Measurements from ENCODE around the gene NCAM1.
A peak's percentile ranks its signal among the peaks of the same experiment; 100 is the strongest.

The NCAM1 gene

GRCh38 chr11:113260541-113260940, 299.3 kb downstream of the NCAM1 start:
- no peak for DNase-seq

GRCh38 chr11:113261709-113262475, 300.7 kb downstream of the NCAM1 start:
- no peak for DNase-seq

GRCh38 chr11:113262594-113262993, 301.4 kb downstream of the NCAM1 start:
- DNase-seq, result no peak

GRCh38 chr11:113263458-113264259, 302.4 kb downstream of the NCAM1 start:
- peak; percentile 25 for DNase-seq

GRCh38 chr11:113265362-113265761, 304.1 kb downstream of the NCAM1 start:
- DNase-seq, result no peak

- no peak for DNase-seq
These were observed 306.3 kb downstream of the NCAM1 start for GRCh38 chr11:113267493-113267892.

GRCh38 chr11:113269096-113269495, 307.9 kb downstream of the NCAM1 start:
- DNase-seq, result no peak

GRCh38 chr11:113269636-113270035, 308.4 kb downstream of the NCAM1 start:
- DNase-seq, result no peak

GRCh38 chr11:113270080-113270479, 308.9 kb downstream of the NCAM1 start:
- peak; percentile 67 for DNase-seq

- no peak for DNase-seq
These were observed 310.5 kb downstream of the NCAM1 start for GRCh38 chr11:113271551-113272245.

GRCh38 chr11:113272281-113272680, 311.1 kb downstream of the NCAM1 start:
- DNase-seq, result no peak

- DNase-seq, result no peak
These were observed 311.9 kb downstream of the NCAM1 start for GRCh38 chr11:113272927-113273615.

GRCh38 chr11:113273720-113274119, 312.5 kb downstream of the NCAM1 start:
- no peak for DNase-seq

- no peak for DNase-seq
These were observed 313.7 kb downstream of the NCAM1 start for GRCh38 chr11:113274713-113275582.

GRCh38 chr11:113275602-113276001, 314.4 kb downstream of the NCAM1 start:
- no peak for DNase-seq

- no peak for DNase-seq
These were observed 315.2 kb downstream of the NCAM1 start for GRCh38 chr11:113276466-113276865.

GRCh38 chr11:113277907-113278306, 316.7 kb downstream of the NCAM1 start:
- DNase-seq, result no peak

GRCh38 chr11:113278481-113278880, 317.3 kb downstream of the NCAM1 start:
- DNase-seq, result no peak

- no peak for DNase-seq
These were observed 317.7 kb downstream of the NCAM1 start for GRCh38 chr11:113278925-113279324.

- DNase-seq, result no peak
These were observed 318.4 kb downstream of the NCAM1 start for GRCh38 chr11:113279591-113279990.

GRCh38 chr11:113281052-113281725, 320.0 kb downstream of the NCAM1 start:
- DNase-seq, result no peak
